PC-9 (cell line): ENCODE data around the gene KIF3C.

Experiments used
- EZH2 ChIP-seq: fragments of 200-600 bp; sonication (generic); IDR thresholded peaks from 2 replicates; pipeline ENCODE4 v1.8.0; 2017; ENCODE audit warnings: antibody characterized with exemption, low read depth
- TF ChIP-seq, protein P1 (sequence below): fragments of 200-600 bp; sonication (generic); conservative IDR thresholded peaks from 2 replicates; pipeline ENCODE4 v1.6.1; 2017; ENCODE audit warnings: mixed run types, antibody characterized with exemption, mild to moderate bottlenecking, moderate library complexity

DNA sequence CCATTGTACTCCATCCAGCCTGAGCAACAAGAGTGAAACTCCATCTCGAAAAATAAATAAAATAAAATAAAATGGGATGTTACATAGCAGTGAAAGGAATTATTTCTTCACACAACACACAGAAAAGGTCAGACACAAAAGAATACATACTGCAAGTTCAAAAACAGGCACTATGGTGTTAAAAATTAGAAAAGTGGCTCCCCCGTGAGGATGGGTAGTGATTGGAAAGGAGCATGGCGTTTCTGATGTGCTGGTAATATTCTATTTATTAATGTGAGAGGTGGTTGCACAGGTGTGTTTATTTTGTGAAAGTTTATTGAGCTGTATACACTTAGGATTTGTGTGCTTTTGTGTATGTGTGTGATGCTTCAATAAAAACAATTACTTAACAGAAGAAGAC is 28.6 kb upstream of the KIF3C start:
- TF ChIP-seq, protein P1, sequence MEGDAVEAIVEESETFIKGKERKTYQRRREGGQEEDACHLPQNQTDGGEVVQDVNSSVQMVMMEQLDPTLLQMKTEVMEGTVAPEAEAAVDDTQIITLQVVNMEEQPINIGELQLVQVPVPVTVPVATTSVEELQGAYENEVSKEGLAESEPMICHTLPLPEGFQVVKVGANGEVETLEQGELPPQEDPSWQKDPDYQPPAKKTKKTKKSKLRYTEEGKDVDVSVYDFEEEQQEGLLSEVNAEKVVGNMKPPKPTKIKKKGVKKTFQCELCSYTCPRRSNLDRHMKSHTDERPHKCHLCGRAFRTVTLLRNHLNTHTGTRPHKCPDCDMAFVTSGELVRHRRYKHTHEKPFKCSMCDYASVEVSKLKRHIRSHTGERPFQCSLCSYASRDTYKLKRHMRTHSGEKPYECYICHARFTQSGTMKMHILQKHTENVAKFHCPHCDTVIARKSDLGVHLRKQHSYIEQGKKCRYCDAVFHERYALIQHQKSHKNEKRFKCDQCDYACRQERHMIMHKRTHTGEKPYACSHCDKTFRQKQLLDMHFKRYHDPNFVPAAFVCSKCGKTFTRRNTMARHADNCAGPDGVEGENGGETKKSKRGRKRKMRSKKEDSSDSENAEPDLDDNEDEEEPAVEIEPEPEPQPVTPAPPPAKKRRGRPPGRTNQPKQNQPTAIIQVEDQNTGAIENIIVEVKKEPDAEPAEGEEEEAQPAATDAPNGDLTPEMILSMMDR, result no peak
- no peak for TF ChIP-seq EZH2
